ENCODE data around the gene CHD3. TPM values are rescaled to one million over a fixed set of nuclear protein-coding genes. Genes with fewer than 3 reads are reported as not detected.

CHD3 gene
- total RNA-seq, 1 donor from 2014 or later = 12.8 TPM

GRCh38 chr17:7843536-7844291 is 44.9 kb upstream of the CHD3 start:
- peak; percentile 96 for DNase-seq (ENCODE audit: low spot score)
- peak overlapping the region; percentile 95 for H3K4me3 Mint-ChIP-seq
- peaks cover 8% of the 10 kb centered on the region for H3K27me3 Mint-ChIP-seq (ENCODE audit: insufficient read depth, low read depth)
- Histone ChIP-seq H3K4me3 (peak overlapping the region; percentile 76), H3K27me3 (no peaks in the 10 kb centered on the region), H2AFZ (replicated peaks) (no peak overlapping the region), H3K9ac (no peak overlapping the region), H3K79me2 (ENCODE audit: low read depth) (peaks cover 64% of the 10 kb centered on the region), H3K36me3 (no peaks in the 10 kb centered on the region), H3F3A (ENCODE audit: low read depth) (peaks cover 54% of the 10 kb centered on the region), H3K27ac (no peak overlapping the region), H3K9me3 (ENCODE audit: low read depth) (no peaks in the 10 kb centered on the region), H3K4me2 (peak overlapping the region; percentile 99), H4K20me1 (ENCODE audit: low read depth) (peaks cover 98% of the 10 kb centered on the region), H3K4me1 (peaks cover 30% of the 10 kb centered on the region)
- no peaks in the 10 kb centered on the region for H3K9me3 Mint-ChIP-seq
- peak overlapping the region; percentile 68 for H3K27ac Mint-ChIP-seq
- TF ChIP-seq EZH2phosphoT487 (IDR thresholded peaks at IDR 0.05) (no peak), CTCF (IDR thresholded peaks at IDR 0.05) (no peak), EZH2 (IDR thresholded peaks at IDR 0.05) (peak; percentile 24)
- peaks cover 11% of the 10 kb centered on the region for H3K36me3 Mint-ChIP-seq
- peaks cover 42% of the 10 kb centered on the region for H3K4me1 Mint-ChIP-seq

DNA sequence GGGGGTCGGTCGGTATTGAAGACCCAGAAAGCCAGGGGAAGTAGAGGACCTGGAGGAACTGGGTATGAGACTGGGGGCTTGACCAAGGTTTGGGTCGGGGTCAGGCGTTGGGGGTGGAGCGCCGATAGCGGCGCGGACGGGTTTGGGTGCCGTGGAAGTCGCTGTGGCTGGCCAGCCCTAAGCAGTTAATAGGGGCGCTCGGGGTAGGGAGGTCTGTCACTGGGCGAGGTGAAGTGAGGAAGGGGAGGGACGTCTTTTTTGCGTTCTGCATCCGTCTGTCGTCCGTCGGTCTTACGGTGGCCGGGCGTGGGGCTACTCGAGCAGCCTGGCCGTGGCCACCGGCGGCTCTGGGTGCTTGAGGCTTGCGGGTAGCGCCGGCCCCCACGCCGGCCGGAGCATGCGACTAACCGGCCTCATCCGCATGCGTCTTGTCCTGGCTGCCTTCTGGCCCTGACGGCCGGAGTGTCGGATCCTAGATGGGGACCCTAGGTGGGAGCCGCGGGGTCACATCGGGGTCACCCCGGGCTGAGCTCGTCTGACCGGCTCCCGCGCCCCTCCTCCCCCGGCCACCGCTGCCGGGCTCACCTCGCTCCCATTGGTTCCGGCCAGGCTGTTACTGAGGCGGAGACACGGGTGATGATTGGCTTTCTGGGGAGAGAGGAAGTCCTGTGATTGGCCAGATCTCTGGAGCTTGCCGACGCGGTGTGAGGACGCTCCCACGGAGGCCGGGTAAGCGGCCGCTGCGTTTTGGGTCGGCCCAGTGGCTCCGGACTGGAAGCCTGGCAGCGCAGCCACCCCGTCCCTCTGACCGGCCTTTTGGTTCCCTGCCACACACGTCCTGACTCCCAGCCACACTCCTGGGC is 44.1 kb upstream of the CHD3 start:
- no peaks in the 10 kb centered on the region for H3K36me3 ChIP-seq
- no peak overlapping the region for H3K9ac ChIP-seq
- Mint-ChIP-seq H3K9me3 (no peaks in the 10 kb centered on the region), H3K4me1 (peaks cover 34% of the 10 kb centered on the region), H3K27ac (peak overlapping the region; percentile 66), H3K4me3 (peak overlapping the region; percentile 95), H3K27me3 (ENCODE audit: insufficient read depth, low read depth) (peaks cover 6% of the 10 kb centered on the region), H3K36me3 (peaks cover 11% of the 10 kb centered on the region)
- no peak overlapping the region for H2AFZ ChIP-seq (replicated peaks)
- H3K4me3 ChIP-seq = peak overlapping the region; percentile 76
- DNase-seq (ENCODE audit: low spot score) = peak; percentile 95
- H3K4me2 ChIP-seq = peak overlapping the region; percentile 99
- no peak overlapping the region for H3K27ac ChIP-seq
- no peaks in the 10 kb centered on the region for H3K9me3 ChIP-seq (ENCODE audit: low read depth)
- H3K27me3 ChIP-seq = no peaks in the 10 kb centered on the region
- TF ChIP-seq EZH2phosphoT487 (IDR thresholded peaks at IDR 0.05) = no peak
- TF ChIP-seq EZH2 (IDR thresholded peaks at IDR 0.05) = no peak
- no peak for TF ChIP-seq CTCF (IDR thresholded peaks at IDR 0.05)
- H3F3A ChIP-seq (ENCODE audit: low read depth) = peaks cover 49% of the 10 kb centered on the region
- H3K4me1 ChIP-seq = peaks cover 23% of the 10 kb centered on the region
- peaks cover 56% of the 10 kb centered on the region for H3K79me2 ChIP-seq (ENCODE audit: low read depth)
- H4K20me1 ChIP-seq (ENCODE audit: low read depth) = peaks cover 98% of the 10 kb centered on the region

GRCh38 chr17:7845359-7846062 is 43.1 kb upstream of the CHD3 start:
- Histone ChIP-seq H3K4me3 (peak overlapping the region; percentile 76), H4K20me1 (ENCODE audit: low read depth) (peaks cover 98% of the 10 kb centered on the region), H3K4me2 (peak overlapping the region; percentile 99), H3K9ac (no peak overlapping the region), H3F3A (ENCODE audit: low read depth) (peaks cover 49% of the 10 kb centered on the region), H3K27ac (no peak overlapping the region), H3K36me3 (no peaks in the 10 kb centered on the region), H3K9me3 (ENCODE audit: low read depth) (no peaks in the 10 kb centered on the region), H3K27me3 (no peaks in the 10 kb centered on the region), H3K79me2 (ENCODE audit: low read depth) (peaks cover 46% of the 10 kb centered on the region), H2AFZ (replicated peaks) (no peak overlapping the region), H3K4me1 (peaks cover 13% of the 10 kb centered on the region)
- Mint-ChIP-seq H3K27ac (no peak overlapping the region), H3K36me3 (peaks cover 19% of the 10 kb centered on the region), H3K27me3 (ENCODE audit: insufficient read depth, low read depth) (peaks cover 6% of the 10 kb centered on the region), H3K4me3 (peak overlapping the region; percentile 95), H3K4me1 (peaks cover 24% of the 10 kb centered on the region), H3K9me3 (no peaks in the 10 kb centered on the region)
- DNase-seq (ENCODE audit: low spot score) = no peak
- TF ChIP-seq EZH2 (IDR thresholded peaks at IDR 0.05) (no peak), CTCF (IDR thresholded peaks at IDR 0.05) (no peak), EZH2phosphoT487 (IDR thresholded peaks at IDR 0.05) (no peak)
